Activated CD4-positive, CD25-positive, alpha-beta regulatory T cell (primary cell): ENCODE measurements around the gene ZNF442.
A peak's percentile ranks its signal among the peaks of the same experiment; 100 is the strongest.
"Not testable (repeated sequence)": the region's sequence is repeated elsewhere in the genome, so short reads cannot be mapped to it uniquely, and the experiment has no call there.

Experiments used
- DNase-seq, 4 experiments: peaks; one replicate each; lab custom pipeline; 2025; lab: John Stamatoyannopoulos, UW

Gene ZNF442

DNA sequence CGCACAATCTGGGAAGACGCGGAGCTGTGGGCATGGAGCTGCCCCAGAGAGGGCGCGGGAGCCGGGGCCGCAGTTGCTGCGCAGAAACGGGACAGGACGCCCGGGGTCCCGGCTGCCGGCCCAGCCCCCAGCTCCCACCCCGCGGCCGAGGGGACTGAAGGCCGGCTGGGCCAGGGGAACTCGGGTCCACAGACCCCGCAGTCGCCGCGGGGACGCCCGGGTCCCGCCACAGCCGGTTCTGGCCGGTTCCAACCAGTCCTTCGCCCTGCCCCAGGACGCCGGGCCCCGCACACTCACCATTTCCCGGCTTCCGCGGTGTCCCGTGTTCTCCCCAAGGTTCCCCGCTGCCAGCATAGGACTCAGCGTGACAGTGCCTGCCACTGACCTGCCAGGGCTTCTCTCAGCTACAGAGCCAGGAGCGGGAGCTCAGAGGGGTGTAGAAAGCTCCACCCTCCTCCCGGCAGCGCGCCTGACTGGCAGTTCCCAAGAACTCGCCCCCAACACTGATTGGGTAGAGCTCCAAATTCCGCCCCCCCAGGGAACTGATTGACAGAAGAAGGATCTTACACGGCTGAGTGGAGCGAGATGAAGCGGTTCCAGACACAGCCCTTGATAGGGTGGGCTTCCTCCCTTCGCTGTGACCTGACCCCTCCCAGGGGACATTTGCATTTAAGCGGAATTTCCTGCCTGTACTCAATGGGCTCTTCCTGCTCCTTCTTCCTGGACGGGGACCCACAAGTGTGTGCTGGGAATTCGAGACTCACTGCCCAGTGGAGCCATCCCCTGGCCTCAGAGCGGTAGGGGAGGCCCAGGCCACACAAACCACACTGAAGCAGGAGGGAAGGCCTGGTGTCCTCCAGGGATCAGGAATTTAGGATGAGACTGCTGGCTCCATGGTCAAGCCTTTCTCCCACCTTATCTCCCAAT is at the start of gene ZNF442:
ZNF442 (minus strand) TSS at position 448 of the 927 bp plus-strand sequence. CDS start 2,052 bp downstream, outside the sequence.
- peak; percentile 43 to 70 (median 55) for DNase-seq

DNA sequence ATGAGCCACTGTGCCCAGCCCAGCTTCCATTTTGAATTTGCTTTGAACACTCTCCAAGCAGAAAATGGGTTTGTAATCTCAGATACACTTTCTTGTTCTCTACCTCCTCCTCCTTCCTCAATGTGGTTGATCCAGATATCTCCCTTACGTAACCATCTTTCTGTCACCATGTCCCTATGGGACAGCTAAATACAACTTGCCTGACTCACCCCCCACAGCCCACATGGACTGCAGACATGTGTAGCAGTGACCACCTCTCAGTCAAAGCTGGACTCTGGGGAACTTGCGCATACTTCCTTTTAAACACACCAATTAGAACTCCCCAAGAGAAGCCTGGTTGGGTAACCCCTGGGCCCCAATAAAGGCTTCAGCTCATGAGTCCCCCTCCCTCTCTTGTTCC is 46.4 kb upstream of the ZNF442 start:
- DNase-seq = no peak

DNA sequence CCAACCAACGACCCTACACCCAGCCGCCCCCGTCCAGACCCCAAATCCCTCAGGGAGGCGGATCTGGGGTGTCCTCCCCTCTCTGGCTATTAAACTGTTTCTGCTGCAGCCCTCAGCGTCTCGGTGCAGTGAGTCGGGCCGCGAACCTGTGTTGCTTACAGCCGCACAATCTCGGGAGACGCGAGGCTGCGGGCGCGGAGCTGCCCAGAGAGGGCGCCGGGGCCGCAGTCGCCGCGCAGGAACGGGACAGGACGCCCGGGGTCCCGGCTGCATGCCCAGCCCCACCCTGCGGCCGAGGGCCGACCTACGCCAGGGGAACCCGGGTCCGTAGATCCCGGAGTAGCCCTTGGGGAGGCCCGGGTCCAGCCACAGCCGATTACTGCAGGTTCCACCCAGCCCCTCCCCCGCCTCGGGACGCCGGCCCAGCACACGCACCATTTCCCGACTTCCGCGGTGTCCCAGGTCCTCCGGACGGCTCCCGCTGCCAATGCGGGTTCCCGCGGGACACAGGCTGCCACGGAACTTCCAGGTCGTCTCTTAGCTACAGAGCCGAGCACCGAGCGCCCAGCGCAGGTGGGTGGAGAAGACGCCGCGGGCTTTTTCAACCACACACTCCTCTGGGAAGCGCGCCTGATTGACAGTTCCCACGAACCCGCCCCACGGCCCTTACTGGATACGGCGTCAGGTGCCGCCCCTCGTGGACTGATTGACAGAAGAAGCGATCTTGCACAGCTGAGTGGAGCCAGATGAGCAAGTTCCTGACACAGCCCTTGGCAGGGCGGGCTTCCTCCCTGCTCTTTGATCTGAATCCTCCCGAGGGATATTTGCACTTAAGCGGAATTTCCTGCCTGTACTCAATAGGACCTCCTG is 35.4 kb upstream of the ZNF442 start, which contains the start of gene ZNF799:
ZNF799 (minus strand) TSS at position 639 of the 870 bp plus-strand sequence; CDS start at position 438, 201 bp downstream.
- peak; percentile 59 to 67 (median 60) for DNase-seq

DNA sequence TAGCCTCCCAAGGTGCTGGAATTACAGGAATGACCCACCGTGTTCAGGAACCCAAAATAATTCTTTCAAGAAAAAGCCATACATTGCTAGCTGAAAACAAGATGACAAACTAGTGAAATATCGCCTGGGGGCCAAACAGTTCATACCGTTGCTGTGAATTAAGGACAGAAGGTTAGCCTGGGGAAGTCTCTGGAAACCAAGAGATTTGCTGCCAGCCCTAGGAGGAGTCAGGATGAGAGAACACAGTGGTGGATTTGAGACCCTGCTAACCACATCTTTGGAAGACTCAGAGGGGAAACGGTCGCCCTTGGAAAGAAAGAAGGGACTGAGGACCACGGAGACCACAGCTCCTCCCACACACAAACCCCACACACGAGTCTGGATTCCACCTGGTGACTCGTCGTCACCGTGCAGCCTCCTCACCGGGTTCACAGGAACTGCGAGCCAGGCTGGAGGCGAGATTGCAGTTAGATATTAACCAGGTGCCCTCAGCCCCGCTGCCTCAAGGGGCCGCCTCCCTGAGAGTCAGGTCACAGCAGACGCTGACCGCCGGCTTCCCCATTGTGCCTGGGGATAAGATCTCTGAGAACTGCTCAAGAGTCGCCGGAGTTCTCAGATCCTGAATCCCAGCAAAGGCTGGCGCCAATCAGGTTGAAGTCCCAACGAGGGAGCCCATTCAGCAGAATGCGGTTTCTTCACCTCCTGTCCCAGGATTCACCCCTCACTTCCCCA is 34.6 kb upstream of the ZNF442 start:
- DNase-seq = not testable (repeated sequence)

DNA sequence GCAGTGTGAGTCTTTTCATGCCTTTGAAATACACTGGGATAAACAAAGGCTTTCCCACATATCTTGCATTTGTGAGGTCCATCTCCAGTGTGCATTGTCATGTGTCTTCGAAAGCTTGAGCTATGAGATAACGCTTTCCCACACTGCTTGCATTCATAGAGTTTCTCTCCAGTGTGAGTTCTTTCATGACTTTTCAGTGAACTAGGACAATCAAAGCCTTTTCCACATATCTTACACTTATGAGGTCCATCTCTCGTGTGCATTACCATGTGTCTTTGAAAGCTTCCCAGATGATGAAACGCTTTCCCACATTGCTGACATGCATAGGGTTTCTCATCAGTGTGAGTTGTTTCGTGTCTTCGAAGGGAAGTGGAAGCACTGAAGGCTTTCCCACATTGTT is 25.7 kb upstream of the ZNF442 start:
- DNase-seq = not testable (repeated sequence)

DNA sequence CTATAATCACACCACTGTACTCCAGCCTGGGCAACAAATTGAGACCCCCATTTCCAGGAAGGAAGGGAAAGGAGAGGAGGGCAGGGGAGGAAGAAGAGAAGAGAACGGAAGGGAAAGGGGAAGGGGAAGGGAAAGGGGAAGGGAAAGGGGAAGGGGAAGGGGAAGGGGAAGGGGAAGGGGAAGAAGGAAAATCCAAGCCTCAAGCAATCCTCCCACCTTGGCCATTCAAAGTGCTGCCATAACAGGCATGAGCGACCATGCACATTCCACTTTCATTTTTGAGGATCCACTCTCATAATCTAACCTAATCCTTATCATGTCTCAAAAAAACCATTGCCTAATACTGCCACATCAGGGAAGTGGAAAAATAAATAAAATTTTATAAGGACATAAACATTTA is 20.9 kb upstream of the ZNF442 start:
- not testable (repeated sequence) for DNase-seq

DNA sequence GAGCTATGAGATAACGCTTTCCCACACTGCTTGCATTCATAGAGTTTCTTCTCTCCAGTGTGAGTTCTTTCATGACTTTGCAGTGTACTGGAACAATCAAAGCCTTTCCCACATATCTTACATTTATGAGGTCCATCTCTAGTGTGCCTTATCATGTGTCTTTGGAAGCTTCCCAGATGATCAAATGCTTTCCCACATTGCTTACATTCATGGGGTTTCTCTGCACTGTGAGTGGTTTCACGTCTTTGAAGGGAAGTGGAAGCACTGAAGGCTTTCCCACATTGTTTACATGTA is 14.9 kb upstream of the ZNF442 start:
- DNase-seq = no peak

DNA sequence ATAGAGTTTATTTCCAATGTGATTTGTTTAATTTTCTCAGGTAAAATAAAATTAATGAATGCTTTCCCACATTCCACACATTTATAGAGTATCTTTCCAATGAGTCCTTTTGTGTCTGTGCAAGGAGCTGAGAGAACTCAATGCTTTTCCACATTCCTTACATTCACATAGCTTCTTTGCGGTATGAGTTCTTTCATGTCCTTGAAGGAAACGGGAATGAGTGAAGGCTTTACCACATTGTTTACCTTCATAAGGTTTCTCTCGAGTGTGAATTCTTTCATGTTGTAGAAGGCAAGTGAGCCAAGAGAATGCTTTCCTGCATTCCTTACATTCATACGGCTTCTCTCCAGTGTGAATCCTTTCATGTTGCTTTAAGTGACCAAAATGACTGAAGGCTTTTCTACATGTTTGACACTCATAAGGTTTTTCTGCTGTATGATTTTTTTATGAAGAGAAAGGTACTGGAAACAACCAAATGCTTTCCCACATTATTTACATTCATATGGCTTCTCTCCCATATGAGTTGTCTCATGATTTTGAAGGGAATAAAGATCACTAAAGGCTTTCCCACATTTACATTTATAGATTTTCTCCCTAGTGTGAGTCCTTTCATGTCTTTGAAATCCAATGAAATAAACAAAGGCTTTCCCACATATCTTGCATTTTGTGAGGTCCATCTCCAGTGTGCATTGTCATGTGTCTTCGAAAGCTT is 14.4 kb upstream of the ZNF442 start:
- DNase-seq = no peak

DNA sequence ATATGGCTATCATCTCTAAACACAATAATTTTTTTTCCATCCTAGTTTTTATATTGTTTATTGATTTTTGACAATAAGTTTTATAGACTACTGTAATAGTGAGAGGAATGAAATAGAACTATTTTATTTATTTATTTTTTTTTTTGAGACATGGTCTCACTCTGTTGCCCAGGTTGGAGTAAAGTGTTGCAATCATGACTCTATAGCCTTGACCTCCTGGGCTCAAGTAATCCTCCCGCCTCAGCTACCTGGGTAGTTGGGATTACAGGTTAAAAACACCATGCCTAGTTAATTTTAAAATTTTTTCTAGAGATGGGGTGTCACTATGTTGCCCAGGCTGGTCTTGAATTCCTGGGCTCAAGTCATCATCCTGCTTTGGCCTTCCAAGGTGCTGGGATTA is 8.5 kb upstream of the ZNF442 start:
- DNase-seq = no peak

DNA sequence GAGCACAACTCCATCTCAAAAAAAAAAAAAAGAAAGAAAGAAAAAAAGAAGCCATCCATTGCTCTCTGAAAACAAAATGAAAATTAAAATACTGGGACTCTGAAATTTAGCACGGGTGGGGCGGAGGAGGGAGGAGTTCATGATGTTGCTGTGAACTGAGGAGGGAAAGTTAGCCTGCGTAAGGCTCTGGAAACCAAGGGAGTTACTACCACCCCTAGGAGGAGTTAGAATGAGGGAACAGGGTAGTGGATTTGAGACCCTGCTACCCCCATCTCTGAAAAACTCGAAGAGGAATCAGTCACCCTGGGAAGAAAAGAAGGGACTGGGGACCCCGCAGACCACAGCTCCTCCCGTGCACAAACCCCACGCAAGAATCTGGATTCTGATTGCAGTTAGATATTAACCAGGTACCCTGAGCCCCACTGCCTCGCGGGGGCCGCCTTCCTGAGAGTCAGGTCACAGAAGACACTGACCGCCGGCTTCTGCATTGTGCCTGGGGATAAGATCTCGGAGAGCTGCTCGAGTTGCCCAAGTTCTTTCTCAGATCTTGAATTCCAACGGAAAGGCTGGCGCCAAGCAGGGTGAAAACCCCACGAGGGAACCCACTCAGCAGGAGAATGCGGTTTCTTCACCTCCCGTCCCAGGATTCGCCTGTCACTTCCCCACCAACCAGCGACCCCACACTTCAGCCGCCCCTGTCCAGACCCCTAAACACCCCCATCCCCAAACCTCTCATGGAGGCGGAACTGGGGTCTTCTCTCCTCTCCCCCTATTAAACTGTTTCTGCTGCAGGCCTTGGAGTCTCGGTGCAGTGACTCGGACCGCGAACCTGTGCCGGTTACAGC is 870 bp downstream of the ZNF442 start:
- no peak for DNase-seq

DNA sequence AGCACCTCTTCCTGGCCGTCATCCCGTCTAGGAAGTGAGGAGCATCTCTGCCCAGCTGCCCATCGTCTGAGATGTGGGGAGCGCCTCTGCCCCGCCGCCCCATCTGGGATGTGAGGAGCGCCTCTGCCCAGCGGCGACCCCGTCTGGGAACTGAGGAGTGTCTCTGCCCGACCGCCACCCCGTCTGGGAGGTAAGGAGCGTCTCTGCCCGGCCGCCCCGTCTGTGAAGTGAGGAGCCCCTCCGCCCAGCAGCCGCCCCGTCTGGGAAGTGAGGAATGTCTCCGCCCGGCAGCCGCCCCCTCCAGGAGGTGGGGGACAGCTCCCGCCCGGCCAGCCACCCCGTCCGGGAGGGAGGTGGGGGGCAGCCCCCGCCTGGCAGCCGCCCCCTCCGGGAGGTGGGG is 3.2 kb downstream of the ZNF442 start:
- not testable (repeated sequence) for DNase-seq

DNA sequence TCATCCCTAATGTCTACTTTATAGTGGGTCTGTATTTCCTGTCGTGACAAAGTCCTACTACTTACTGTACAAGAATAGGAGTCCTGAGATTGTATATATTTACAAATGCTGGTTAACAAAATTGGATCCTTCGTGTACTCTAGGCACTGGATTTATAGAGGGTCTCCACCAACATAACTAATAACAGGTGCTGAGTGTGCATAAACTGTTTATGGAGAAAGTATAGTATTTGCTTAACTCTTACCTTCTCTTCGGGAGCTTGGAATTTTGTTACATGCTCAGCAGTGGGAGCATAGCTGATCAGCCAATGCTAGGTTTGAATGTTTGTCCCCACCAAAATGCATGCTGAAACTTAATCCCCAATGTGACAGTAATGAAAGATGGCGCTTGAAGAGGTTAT is 12.1 kb downstream of the ZNF442 start:
- DNase-seq = no peak

DNA sequence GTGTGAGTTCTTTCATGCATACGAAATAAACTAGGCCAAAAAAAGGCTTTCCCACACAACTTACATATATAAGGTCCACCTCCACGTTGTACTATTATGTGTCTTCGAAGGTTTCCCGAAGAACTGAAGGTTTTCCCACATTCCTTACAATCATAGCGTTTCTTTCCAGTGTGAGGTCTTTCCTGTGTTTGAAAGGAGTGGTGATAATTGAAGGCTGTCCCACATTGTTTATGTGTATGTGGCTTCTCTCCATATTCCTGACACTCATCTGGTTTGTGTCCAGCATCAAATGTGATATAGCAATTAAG is 14.6 kb downstream of the ZNF442 start:
- no peak for DNase-seq

DNA sequence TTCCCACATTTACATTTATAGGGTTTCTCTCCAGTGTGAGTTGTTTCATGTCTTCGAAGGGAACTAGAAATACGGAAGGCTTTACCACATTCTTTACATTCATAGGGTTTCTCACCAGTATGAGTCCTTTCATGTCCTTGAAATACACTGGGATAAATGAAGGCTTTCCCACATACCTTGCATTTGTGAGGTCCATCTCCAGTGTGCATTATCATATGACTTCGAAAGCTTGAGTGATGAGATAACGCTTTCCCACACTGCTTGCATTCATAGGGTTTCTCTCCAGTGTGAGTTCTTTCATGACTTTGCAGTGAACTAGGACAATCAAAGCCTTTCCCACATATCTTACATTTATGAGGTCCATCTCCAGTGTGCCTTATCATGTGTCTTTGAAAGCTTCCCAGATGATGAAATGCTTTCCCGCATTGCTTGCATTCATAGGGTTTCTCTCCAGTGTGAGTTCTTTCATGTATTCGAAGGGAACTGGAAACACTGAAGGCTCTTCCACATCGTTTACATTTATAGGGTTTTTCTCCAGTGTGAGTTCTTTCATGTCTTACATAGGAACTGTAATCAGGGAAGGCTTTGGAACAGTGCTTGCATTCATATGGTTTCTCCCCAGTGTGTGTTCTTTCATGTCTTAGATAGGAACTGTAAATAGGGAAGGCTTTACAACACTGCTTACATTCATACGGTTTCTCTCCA is 15.1 kb downstream of the ZNF442 start:
- DNase-seq = no peak

DNA sequence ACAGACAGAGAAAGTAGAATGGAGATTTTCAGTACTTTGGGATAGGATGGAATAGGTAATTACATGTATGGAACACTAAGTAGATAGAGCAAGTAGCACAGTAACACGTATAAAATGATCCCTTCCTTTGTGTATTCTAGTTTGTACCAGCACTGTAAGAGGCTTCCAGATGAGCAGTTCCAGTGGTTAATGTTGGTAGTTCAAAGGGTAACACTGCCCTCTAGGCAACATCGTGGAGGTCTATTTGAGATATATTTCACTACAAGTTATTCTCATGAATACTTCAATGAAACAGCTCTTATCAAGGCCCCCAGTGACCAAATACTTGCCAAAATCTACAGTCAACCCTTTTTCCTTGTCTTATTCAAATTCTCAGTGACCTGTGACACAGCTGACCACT is 18.6 kb downstream of the ZNF442 start:
- DNase-seq = no peak

DNA sequence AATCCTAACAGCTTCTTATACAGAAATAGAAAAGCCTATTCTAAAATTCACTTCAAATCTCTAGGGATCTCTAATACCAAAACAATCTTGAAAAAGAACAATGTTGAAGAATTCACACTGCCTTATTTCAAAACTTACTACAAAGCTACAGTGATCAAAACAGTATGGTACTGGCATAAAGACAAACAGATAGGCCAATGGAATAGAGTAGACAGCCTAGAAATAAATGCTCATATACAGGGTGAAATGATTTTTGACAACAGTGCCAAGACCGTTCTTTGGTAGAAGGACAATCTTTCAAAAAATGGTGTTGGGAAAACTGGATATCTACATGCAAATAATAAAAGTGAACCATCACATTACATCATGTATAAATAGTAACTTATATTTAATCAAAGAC is 20.3 kb downstream of the ZNF442 start:
- no peak for DNase-seq

DNA sequence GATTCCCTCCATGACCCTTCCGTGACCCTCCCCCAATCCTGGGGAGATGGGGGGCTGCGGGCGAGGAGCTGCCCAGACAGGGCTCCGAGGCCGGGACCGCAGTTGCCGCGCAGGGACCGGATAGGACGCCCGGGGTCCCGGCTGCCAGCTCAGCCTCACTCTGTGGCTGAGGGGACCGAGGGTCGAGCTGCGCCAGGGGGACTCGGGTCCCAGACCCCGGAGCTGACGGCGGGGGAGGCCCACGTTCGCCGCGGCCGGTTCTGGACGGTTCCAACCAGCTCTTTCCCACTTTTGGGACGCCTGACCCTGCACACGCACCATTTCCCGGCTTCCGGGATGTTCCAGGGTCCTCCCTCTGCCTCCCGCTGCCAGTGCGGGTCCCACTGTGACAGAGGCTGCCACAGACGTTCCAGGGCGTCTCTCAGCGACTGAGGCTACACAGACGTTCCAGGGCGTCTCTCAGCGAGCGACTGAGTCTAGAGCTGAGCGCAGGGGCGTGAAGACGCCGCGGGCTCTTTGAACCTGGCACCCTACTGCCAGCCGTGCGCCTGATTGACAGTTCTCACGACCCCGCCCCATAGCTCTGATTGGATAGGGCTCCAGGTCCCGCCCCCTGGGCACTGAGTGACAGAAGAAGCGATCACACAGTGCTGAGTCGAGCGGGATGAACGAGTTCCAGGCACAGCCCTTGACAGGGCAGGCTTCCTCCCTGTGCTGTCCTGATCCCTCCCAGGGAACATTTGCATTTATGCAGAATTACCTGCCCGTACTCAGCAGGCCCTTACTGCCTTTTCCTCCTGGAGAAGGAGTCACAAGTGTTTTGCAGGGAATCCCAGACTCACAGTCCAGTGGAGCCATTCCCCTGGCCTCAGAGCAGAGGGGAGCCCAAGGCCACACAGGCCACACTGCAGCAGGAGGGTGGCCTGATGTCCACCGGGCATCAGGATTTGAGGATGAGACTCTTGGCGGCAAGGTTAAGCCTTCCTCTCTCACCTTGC is 32.0 kb downstream of the ZNF442 start, which contains the start of gene ZNF563:
ZNF563 (minus strand) TSS at position 472 of the 998 bp plus-strand sequence; CDS start at position 321, 151 bp downstream.
- peak; percentile 92 to 96 (median 93) for DNase-seq

DNA sequence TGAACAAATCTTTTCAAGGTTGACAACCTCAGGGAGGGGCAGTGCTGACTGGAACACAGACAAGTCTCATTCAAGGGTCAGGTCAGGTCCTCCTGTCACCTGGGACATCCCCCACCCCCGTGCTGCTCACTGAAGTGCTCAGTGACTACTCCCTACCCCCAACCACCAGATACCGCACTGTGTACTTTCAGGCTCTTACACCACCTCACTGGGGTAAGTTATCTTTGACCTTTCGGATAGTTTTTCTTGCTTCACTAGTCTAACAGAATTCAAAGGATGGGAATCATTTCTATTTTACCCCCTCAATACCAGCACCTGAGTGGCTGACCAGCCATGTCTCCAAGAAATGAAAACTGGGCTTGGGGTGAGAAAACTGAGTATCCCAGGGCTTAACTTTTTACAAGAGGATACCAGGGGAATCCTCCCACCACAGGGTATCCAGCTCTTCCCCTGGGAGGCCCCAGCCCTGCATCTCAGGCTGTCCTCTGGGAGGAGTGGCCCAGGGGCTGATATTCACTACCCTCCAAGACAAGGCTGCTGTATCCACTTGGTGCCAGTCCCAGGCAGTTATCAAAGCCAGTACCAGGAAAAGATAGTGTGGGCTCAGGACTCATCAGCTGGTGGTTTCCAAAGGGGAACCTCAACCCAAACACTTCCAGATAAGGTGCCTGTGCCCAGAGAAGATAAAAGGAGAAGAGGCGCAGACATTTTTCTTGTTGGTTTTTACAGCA is 34.1 kb downstream of the ZNF442 start:
- DNase-seq = peak in 3 of 4 experiments; percentile 6 to 51 (median 36)
